PC-3 (cell line): ENCODE data around the gene FOXO1. TPM values are rescaled to one million over a fixed set of nuclear protein-coding genes. Genes with fewer than 3 reads are reported as not detected.
"Not testable (repeated sequence)": the region's sequence is repeated elsewhere in the genome, so short reads cannot be mapped to it uniquely, and the experiment has no call there.

Source experiments
- ATAC-seq: fragments of 200-7000 bp; cut with Tn5 transposase; 2 replicates; pipeline ENCODE4 v1.9.1; 2020; ENCODE audit warnings: mild to moderate bottlenecking, moderate library complexity
- Bru-seq: library from RNA; stranded (reverse); fragments of 400-500 nt; gene quantifications from one replicate; lab custom pipeline; 2021; lab: Mats Ljungman, UMichigan
- BruChase-seq, 2 experiments: library from RNA; stranded (reverse); fragments of 400-500 nt; gene quantifications; one replicate each; lab custom pipeline; 2021; lab: Mats Ljungman, UMichigan
- BruUV-seq: library from RNA; stranded (reverse); fragments of 400-500 nt; replicated peaks from 2 replicates; lab custom pipeline; 2021; lab: Mats Ljungman, UMichigan
- CTCF ChIA-PET: fragments of 300-600 bp; sonication (Branson Sonifier 250); formaldehyde crosslinking; loops from one replicate; lab custom pipeline; 2022; ENCODE audit warnings: antibody characterized with exemption; lab: Charles Lee
- POLR2A ChIA-PET: fragments of 300-600 bp; sonication (Branson Sonifier 250); formaldehyde crosslinking; loops from one replicate; lab custom pipeline; 2022; ENCODE audit warnings: antibody characterized with exemption; ENCODE audit not compliant: unreplicated experiment; lab: Charles Lee
- DNase-seq: peaks from one replicate; pipeline ENCODE4 v3.0.0-alpha.2; 2015
- H2AFZ ChIP-seq: fragments of 300-600 bp; sonication (generic); 2 replicates; pipeline ENCODE4 v1.6.0; 2016; ENCODE audit warnings: antibody characterized with exemption, low read length
- H3F3A ChIP-seq: fragments of 300-600 bp; sonication (generic); one replicate; pipeline ENCODE4 v1.6.0; 2017; ENCODE audit warnings: antibody characterized with exemption, low read length, control low read depth, mild to moderate bottlenecking; ENCODE audit not compliant: unreplicated experiment
- H3K27ac ChIP-seq: fragments of 300-600 bp; sonication (generic); 2 replicates; pipeline ENCODE4 v1.5.1; 2016; ENCODE audit warnings: mild to moderate bottlenecking, low read length
- H3K27me3 ChIP-seq: fragments of 300-600 bp; sonication (generic); 2 replicates; pipeline ENCODE4 v1.6.1; 2016; ENCODE audit warnings: low read length, mixed read lengths
- H3K36me3 ChIP-seq: fragments of 300-600 bp; sonication (generic); 2 replicates; pipeline ENCODE4 v1.6.1; 2016; ENCODE audit warnings: low read depth, mixed run types, low read length, mixed read lengths
- H3K4me1 ChIP-seq: fragments of 300-600 bp; sonication (generic); 2 replicates; pipeline ENCODE4 v1.5.1; 2016; ENCODE audit warnings: low read length; ENCODE audit not compliant: insufficient read depth
- H3K4me2 ChIP-seq: fragments of 300-600 bp; sonication (generic); 2 replicates; pipeline ENCODE4 v1.6.0; 2016; ENCODE audit warnings: low read length
- H3K4me3 ChIP-seq: fragments of 300-600 bp; sonication (generic); 2 replicates; pipeline ENCODE4 v1.5.1; 2016; ENCODE audit warnings: mild to moderate bottlenecking, low read length, mixed read lengths
- H3K79me2 ChIP-seq: fragments of 300-600 bp; sonication (generic); 2 replicates; pipeline ENCODE4 v1.6.1; 2017; ENCODE audit warnings: low read length, mixed read lengths
- H3K9ac ChIP-seq: fragments of 300-600 bp; sonication (generic); 2 replicates; pipeline ENCODE4 v1.6.0; 2016; ENCODE audit warnings: mild to moderate bottlenecking, low read length
- H3K9me2 ChIP-seq: fragments of 300-600 bp; sonication (generic); replicated peaks from 2 replicates; pipeline ENCODE4 v1.6.1; 2016; ENCODE audit warnings: mixed run types, low read length, mixed read lengths
- H3K9me3 ChIP-seq: fragments of 300-600 bp; sonication (generic); 2 replicates; pipeline ENCODE4 v1.6.1; 2016; ENCODE audit warnings: low read length, mixed read lengths
- H4K20me1 ChIP-seq: fragments of 300-600 bp; sonication (generic); 2 replicates; pipeline ENCODE4 v1.6.1; 2016; ENCODE audit warnings: low read length, mixed read lengths
- EZH2 ChIP-seq: fragments of 300-600 bp; sonication (generic); IDR thresholded peaks from one replicate; pipeline ENCODE4 v1.6.1; 2017; ENCODE audit warnings: antibody characterized with exemption, mild to moderate bottlenecking, low read length; ENCODE audit not compliant: unreplicated experiment
- EZH2phosphoT487 ChIP-seq: fragments of 300-600 bp; sonication (generic); IDR thresholded peaks from 2 replicates; pipeline ENCODE4 v1.6.1; 2018; ENCODE audit warnings: mild to moderate bottlenecking, antibody characterized with exemption, low read length, borderline replicate concordance
- intact Hi-C: fragments of 100-400 bp; cut with micrococcal nuclease; formaldehyde crosslinking; loops from 2 replicates; pipeline ENCODE4 v1.9.0; 2023
- long read RNA-seq: library from polyadenylated mRNA; unstranded; transcript quantifications from one replicate; pipeline ENCODE4 v2.0.0, GENCODE V29; 2021; ENCODE audit not compliant: unreplicated experiment
- total RNA-seq: library from RNA; depleted of rRNA; stranded (reverse); fragments of >200 nt; gene quantifications from 2 replicates; pipeline ENCODE4 v1.2.3, GENCODE V29; 2014; rRNA removed
- TF ChIP-seq, protein P1 (sequence below): fragments of 300-600 bp; sonication (generic); conservative IDR thresholded peaks from 2 replicates; pipeline ENCODE4 v1.5.1; 2017; ENCODE audit warnings: antibody characterized with exemption, low read depth, mild to moderate bottlenecking, low read length

FOXO1 gene
- total RNA-seq (2.7 and 3.5 TPM in 2 replicates), Bru-seq, nascent RNA (percentile 68 among the genes with signal in this experiment), BruChase-seq, experiment 1, labeled RNA remaining after a 6-hour chase (percentile 57 among the genes with signal in this experiment), BruChase-seq, experiment 2, labeled RNA remaining after a 2-hour chase (percentile 64 among the genes with signal in this experiment)
- long read RNA-seq, full-length matches to known transcripts: 16 of 28 reads
- long read RNA-seq, partial matches to known transcripts: 6 of 28 reads
- long read RNA-seq, other reads (novel, unspliced or antisense): 6 of 28 reads

DNA sequence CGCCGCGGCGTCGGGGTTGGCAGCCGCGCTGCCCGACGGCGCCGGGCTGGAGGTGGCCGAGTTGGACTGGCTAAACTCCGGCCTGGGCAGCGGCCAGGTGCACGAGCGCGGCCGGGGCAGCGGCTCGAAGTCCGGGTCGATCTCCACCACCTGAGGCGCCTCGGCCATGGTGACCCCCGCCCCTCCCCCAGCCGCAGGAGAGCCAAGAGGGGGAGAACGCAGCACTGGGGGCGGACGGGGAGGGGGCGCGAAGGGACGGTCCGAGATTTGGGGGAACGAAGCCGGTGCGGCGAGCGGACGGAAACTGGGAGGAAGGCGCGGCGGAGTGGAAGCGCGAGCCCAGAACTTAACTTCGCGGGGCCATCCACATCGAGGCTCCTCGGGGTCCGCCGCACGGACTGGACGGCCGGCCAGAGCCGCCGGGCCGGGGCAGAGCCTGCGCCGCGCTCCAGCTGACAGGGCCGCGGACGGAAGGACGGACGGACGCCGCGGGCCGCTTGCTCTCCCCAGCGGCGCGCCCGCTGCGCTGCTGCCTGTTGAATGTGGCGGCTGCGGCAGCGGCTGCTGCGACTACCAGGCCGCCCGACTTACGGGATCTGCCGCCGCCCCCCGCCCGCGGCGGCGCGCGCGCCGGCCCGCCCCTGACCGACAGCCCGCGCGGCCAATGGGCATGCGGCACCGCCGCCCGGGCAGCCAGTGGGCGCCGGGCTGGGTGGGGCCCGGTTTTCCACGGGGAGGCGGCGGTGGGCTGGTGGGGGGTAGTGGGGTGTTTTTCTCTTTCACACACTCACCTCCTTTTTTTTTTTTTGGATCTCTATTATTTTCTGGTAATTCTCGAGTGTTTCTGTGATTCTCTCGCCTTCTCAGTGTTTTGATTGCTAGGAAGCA lies at the start of gene FOXO1:
FOXO1 (minus strand) TSS at position 597 of the 888 bp plus-strand sequence; CDS start at position 168, 429 bp downstream.
- peak; percentile 78 for DNase-seq
- POLR2A ChIA-PET: no interaction called here

DNA sequence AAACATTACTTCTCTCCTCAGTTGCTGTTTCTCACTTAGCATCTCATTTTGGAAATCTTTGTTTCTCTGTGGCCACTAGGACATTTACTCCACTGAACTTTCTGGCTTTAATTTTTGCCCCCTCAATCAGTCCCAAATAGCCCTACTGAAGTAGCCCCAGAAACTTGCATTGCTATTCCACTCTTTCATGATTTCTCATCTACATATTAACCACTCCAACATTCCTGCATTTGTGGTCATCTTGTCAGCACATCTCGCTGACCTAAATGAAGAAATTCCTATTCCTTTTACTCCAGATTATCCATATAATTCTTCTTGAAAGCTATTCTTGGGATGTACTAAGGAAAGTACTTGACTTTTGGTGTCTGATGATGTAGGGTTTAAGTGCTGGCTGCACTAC lies 48.0 kb upstream of the FOXO1 start:
- DNase-seq, ATAC-seq, H3K9me3 ChIP-seq, H3F3A ChIP-seq, H3K79me2 ChIP-seq, BruUV-seq, H3K4me3 ChIP-seq, H3K4me2 ChIP-seq, H3K27ac ChIP-seq, intact Hi-C loops, H3K9ac ChIP-seq, H3K4me1 ChIP-seq, CTCF ChIA-PET, H3K9me2 ChIP-seq, H2AFZ ChIP-seq, H4K20me1 ChIP-seq, H3K36me3 ChIP-seq, H3K27me3 ChIP-seq, POLR2A ChIA-PET: not testable (repeated sequence)

More for the DNA sequence above, at the start of gene FOXO1:
- H2AFZ ChIP-seq: peak within 1 kb of the TSS; percentile 91
- BruUV-seq: no TSS peak
- peak; percentile 78 for ATAC-seq
- no peaks in the 10 kb centered on the region for H3K27me3 ChIP-seq
- peaks cover 3% of the 10 kb centered on the region for H3F3A ChIP-seq
- peaks cover 37% of the 10 kb centered on the region for H3K79me2 ChIP-seq
- TF ChIP-seq, protein P1, sequence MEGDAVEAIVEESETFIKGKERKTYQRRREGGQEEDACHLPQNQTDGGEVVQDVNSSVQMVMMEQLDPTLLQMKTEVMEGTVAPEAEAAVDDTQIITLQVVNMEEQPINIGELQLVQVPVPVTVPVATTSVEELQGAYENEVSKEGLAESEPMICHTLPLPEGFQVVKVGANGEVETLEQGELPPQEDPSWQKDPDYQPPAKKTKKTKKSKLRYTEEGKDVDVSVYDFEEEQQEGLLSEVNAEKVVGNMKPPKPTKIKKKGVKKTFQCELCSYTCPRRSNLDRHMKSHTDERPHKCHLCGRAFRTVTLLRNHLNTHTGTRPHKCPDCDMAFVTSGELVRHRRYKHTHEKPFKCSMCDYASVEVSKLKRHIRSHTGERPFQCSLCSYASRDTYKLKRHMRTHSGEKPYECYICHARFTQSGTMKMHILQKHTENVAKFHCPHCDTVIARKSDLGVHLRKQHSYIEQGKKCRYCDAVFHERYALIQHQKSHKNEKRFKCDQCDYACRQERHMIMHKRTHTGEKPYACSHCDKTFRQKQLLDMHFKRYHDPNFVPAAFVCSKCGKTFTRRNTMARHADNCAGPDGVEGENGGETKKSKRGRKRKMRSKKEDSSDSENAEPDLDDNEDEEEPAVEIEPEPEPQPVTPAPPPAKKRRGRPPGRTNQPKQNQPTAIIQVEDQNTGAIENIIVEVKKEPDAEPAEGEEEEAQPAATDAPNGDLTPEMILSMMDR: no peak
- TF ChIP-seq EZH2 (no peak), EZH2phosphoT487 (no peak)
- peak within 1 kb of the TSS; percentile 91 for H3K4me3 ChIP-seq
- H3K36me3 ChIP-seq: no peaks in the 10 kb centered on the region
- 0 out of 2 replicates have a peak, but pooled peaks cover 5% of the 10 kb centered on the region for H4K20me1 ChIP-seq
- no peaks in the 10 kb centered on the region for H3K9me3 ChIP-seq
- no peaks in the 10 kb centered on the region for H3K9me2 ChIP-seq
- peak within 1 kb of the TSS; percentile 13; the same call in 1 of the 2 replicates for H3K27ac ChIP-seq
- peak within 1 kb of the TSS; percentile 95 for H3K4me2 ChIP-seq
- intact Hi-C loops: loop anchor here (10.0 kb wide), 2 partner anchors 321 to 391 kb away; no protein-coding TSS in a partner anchor
- peaks cover 14% of the 10 kb centered on the region for H3K4me1 ChIP-seq
- peak within 1 kb of the TSS; percentile 72 for H3K9ac ChIP-seq
- CTCF ChIA-PET: interaction anchor here (0.6 kb wide), 1 partner anchor 1820 kb away, joined by 4 read pairs; no protein-coding TSS in a partner anchor

DNA sequence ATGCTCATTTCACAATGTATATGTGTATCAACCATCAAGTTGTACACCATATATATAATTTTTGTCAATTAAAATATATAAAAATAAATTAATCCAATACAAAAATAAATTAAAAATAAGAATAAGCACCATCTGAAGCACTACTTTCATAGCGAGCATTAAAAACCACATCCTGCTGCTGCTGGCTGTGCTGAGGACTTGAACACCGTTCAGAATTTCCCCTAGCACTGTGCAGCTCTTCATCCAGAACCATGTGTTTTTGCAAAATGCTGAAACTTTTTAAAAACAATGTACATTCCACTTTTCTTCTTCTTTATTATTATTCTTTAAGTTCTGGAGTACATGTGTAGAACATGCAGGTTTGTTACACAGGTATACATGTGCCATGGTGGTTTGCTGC lies 40.0 kb upstream of the FOXO1 start:
- ChIA-PET CTCF (no interaction called here), POLR2A (no interaction called here)
- Histone ChIP-seq H3K27me3 (no peaks in the 10 kb centered on the region), H3K9me3 (no peaks in the 10 kb centered on the region), H3K9ac (no peak overlapping the region), H3K9me2 (no peaks in the 10 kb centered on the region), H3K36me3 (no peaks in the 10 kb centered on the region), H4K20me1 (no peaks in the 10 kb centered on the region), H3K4me1 (no peaks in the 10 kb centered on the region), H3K4me2 (no peak overlapping the region), H3K4me3 (no peak overlapping the region), H3K27ac (no peak overlapping the region), H3K79me2 (no peaks in the 10 kb centered on the region), H3F3A (no peaks in the 10 kb centered on the region), H2AFZ (no peak overlapping the region)
- ATAC-seq: no peak
- no peak for DNase-seq
- intact Hi-C loops: no loop called here
- TF ChIP-seq, protein P1: no peak
- TF ChIP-seq EZH2 (no peak), EZH2phosphoT487 (no peak)
- no TSS peak for BruUV-seq
